Gastroesophageal sphincter (tissue), 4 donors: Measurements from ENCODE around the gene ZNF492. TPM values are rescaled to one million over a fixed set of nuclear protein-coding genes. Genes with fewer than 3 reads are reported as not detected.
"Not testable (repeated sequence)": the region's sequence is repeated elsewhere in the genome, so short reads cannot be mapped to it uniquely, and the experiment has no call there.

Source experiments
- ATAC-seq: fragments of 150-250 bp; one replicate; pipeline ENCODE4 v1.9.1; 2016; ENCODE audit warnings: mild to moderate bottlenecking, moderate library complexity
- H3K27ac ChIP-seq, 4 donors: fragments of 200-600 bp; sonication (generic) in 3 of 4; 1 replicate in 3 of 4; 2 replicates in 1 of 4; pipeline ENCODE4 v1.5.1; 2016 to 2019
- H3K27me3 ChIP-seq: fragments of 200-600 bp; sonication (generic); one replicate; pipeline ENCODE4 v1.5.1; 2019
- H3K36me3 ChIP-seq, 2 donors: fragments of 200-600 bp; sonication (generic); one replicate each; pipeline ENCODE4 v1.5.1; 2019; ENCODE audit warnings: control low read depth in 1 of 2
- H3K4me1 ChIP-seq, 3 donors: fragments of 200-600 bp; sonication (generic); 1 replicate in 2 of 3; 2 replicates in 1 of 3; pipeline ENCODE4 v1.5.1; 2016 to 2019; ENCODE audit warnings: control low read depth in 2 of 3
- H3K4me3 ChIP-seq, 2 donors: fragments of 200-600 bp; sonication (generic); one replicate each; pipeline ENCODE4 v1.5.1; 2019; ENCODE audit warnings: mild to moderate bottlenecking in 1 of 2, moderate library complexity in 1 of 2
- H3K9me3 ChIP-seq, 3 donors: fragments of 200-600 bp; sonication (generic); one replicate each; pipeline ENCODE4 v1.5.1; 2017 to 2019; ENCODE audit warnings: control low read depth in 2 of 3
- CTCF ChIP-seq, 4 experiments: fragments of 200-600 bp in 2 of 4; fragments of 450-650 bp in 2 of 4; sonication (generic) in 1 of 4; IDR thresholded peaks; one replicate each; pipeline ENCODE4 v1.5.1; 2017 to 2019; ENCODE audit warnings: antibody characterized with exemption in 4 of 4, mild to moderate bottlenecking in 2 of 4, moderate library complexity in 2 of 4
- EP300 ChIP-seq: sonication (generic); formaldehyde crosslinking; IDR thresholded peaks from one replicate; pipeline ENCODE4 v1.6.1; 2017; ENCODE audit warnings: antibody characterized with exemption, mild to moderate bottlenecking
- POLR2A ChIP-seq, 2 donors: fragments of 450-650 bp; IDR thresholded peaks; one replicate each; pipeline ENCODE4 v1.6.1; 2017; ENCODE audit warnings: antibody characterized with exemption in 2 of 2, mild to moderate bottlenecking in 2 of 2, moderate library complexity in 1 of 2
- POLR2AphosphoS5 ChIP-seq: sonication (generic); formaldehyde crosslinking; IDR thresholded peaks from one replicate; pipeline ENCODE4 v1.6.1; 2017; ENCODE audit warnings: antibody characterized with exemption
- WGBS, 2 donors: methylation state at CpG; one replicate each; pipeline ENCODE4 v1.1.5; 2018; ENCODE audit warnings: low coverage in 1 of 2; 5-methylcytosine and 5-hydroxymethylcytosine counted together
- total RNA-seq, 4 donors: library from RNA; depleted of rRNA; stranded (reverse); fragments of >200 nt; gene quantifications; one replicate each; pipeline ENCODE4 v1.1.0, GENCODE V29; 2016

Gene ZNF492
- total RNA-seq, 4 donors from 2014 or later: 0.05 to 0.42 (median 0.21) TPM

GRCh38 chr19:22609630-22610029, 24.5 kb upstream of the ZNF492 start:
- Histone ChIP-seq H3K36me3 (no peaks in the 10 kb centered on the region), H3K27ac (no peak overlapping the region), H3K9me3 (no peaks in the 10 kb centered on the region), H3K27me3 (peaks cover 7% of the 10 kb centered on the region), H3K4me1 (no peaks in the 10 kb centered on the region), H3K4me3 (no peak overlapping the region)
- WGBS, 2 donors: 72 to 80% methylated on average over 1 to 3 of the region's 4 CpGs
- no peak for ATAC-seq
- TF ChIP-seq POLR2A (IDR thresholded peaks at IDR 0.05): no peak
- no peak for TF ChIP-seq POLR2AphosphoS5
- TF ChIP-seq CTCF (IDR thresholded peaks at IDR 0.05): no peak
- TF ChIP-seq EP300: no peak

- no peak for ATAC-seq
- TF ChIP-seq CTCF (IDR thresholded peaks at IDR 0.05) (no peak), POLR2A (IDR thresholded peaks at IDR 0.05) (no peak), EP300 (no peak), POLR2AphosphoS5 (no peak)
- WGBS, 2 donors: 69% methylated on average over 2 of the region's 2 CpGs; no CpG with 5 or more reads in 1 of the 2 donors
- H3K27ac ChIP-seq: no peak overlapping the region
- peaks cover 7% of the 10 kb centered on the region for H3K27me3 ChIP-seq
- no peaks in the 10 kb centered on the region for H3K36me3 ChIP-seq
- H3K9me3 ChIP-seq: no peaks in the 10 kb centered on the region
- H3K4me3 ChIP-seq: no peak overlapping the region
- H3K4me1 ChIP-seq: no peaks in the 10 kb centered on the region
Observed at GRCh38 chr19:22610121-22610520, 24.0 kb upstream of the ZNF492 start.

- Histone ChIP-seq H3K4me1 (no peaks in the 10 kb centered on the region), H3K27me3 (peaks cover 21% of the 10 kb centered on the region), H3K36me3 (no peaks in the 10 kb centered on the region), H3K4me3 (no peak overlapping the region), H3K9me3 (no peaks in the 10 kb centered on the region), H3K27ac (no peak overlapping the region)
- 67% methylated on average over 1 of the region's 1 CpG; no CpG with 5 or more reads in 1 of the 2 donors for WGBS, 2 donors
- ATAC-seq: no peak
- no peak for TF ChIP-seq CTCF (IDR thresholded peaks at IDR 0.05)
- no peak for TF ChIP-seq EP300
- no peak for TF ChIP-seq POLR2AphosphoS5
- no peak for TF ChIP-seq POLR2A (IDR thresholded peaks at IDR 0.05)
Observed at GRCh38 chr19:22612316-22612715, 21.8 kb upstream of the ZNF492 start.

- Histone ChIP-seq H3K27ac (no peak overlapping the region), H3K9me3 (no peaks in the 10 kb centered on the region), H3K36me3 (no peaks in the 10 kb centered on the region), H3K4me1 (no peaks in the 10 kb centered on the region), H3K27me3 (peaks cover 45% of the 10 kb centered on the region), H3K4me3 (no peak overlapping the region)
- no peak for ATAC-seq
- WGBS, 2 donors: 82% methylated on average over 4 of the region's 12 CpGs; no CpG with 5 or more reads in 1 of the 2 donors
- TF ChIP-seq POLR2A (IDR thresholded peaks at IDR 0.05): no peak
- no peak for TF ChIP-seq CTCF (IDR thresholded peaks at IDR 0.05)
- TF ChIP-seq POLR2AphosphoS5: no peak
- TF ChIP-seq EP300: no peak
Observed at GRCh38 chr19:22616659-22617058, 17.5 kb upstream of the ZNF492 start.

- H3K4me3 ChIP-seq, H3K4me1 ChIP-seq, ATAC-seq, H3K9me3 ChIP-seq, H3K27ac ChIP-seq, H3K36me3 ChIP-seq: not testable (repeated sequence)
- peaks cover 51% of the 10 kb centered on the region for H3K27me3 ChIP-seq
- WGBS, 2 donors: 100% methylated on average over 2 of the region's 7 CpGs; no CpG with 5 or more reads in 1 of the 2 donors
Observed at GRCh38 chr19:22617181-22617580, 16.9 kb upstream of the ZNF492 start.
